Forelimb muscle (tissue), 1 donor: ENCODE measurements around the gene MBNL2. TPM values are rescaled to one million over a fixed set of nuclear protein-coding genes. Genes with fewer than 3 reads are reported as not detected.

ENCODE experiments used
- DNase-seq: peaks from one replicate; pipeline ENCODE4 v3.0.0-alpha.2; 2013; ENCODE audit warnings: low read depth
- polyA plus RNA-seq: library from polyadenylated mRNA; unstranded; fragments of 120-200 nt; gene quantifications from one replicate; pipeline ENCODE4 v1.2.1, GENCODE V29; 2013; ENCODE audit not compliant: insufficient read length

The MBNL2 gene
- polyA plus RNA-seq, 1 donor, result 26.5 TPM

GRCh38 chr13:97379386-97379785 is 157.3 kb downstream of the MBNL2 start:
- DNase-seq, result no peak

- DNase-seq, result no peak
These were observed 158.6 kb downstream of the MBNL2 start for GRCh38 chr13:97380696-97381095.

- no peak for DNase-seq
These were observed 159.1 kb downstream of the MBNL2 start for GRCh38 chr13:97381189-97381588.

GRCh38 chr13:97382276-97382675 is 160.1 kb downstream of the MBNL2 start:
- DNase-seq, result no peak

- DNase-seq, result no peak
These were observed 162.2 kb downstream of the MBNL2 start for GRCh38 chr13:97384371-97384770.

GRCh38 chr13:97385146-97385545 is 163.0 kb downstream of the MBNL2 start:
- DNase-seq, result no peak

GRCh38 chr13:97385854-97386253 is 163.7 kb downstream of the MBNL2 start:
- DNase-seq, result no peak

- DNase-seq, result no peak
These were observed 164.8 kb downstream of the MBNL2 start for GRCh38 chr13:97386801-97387484.

GRCh38 chr13:97387485-97387839 is 165.3 kb downstream of the MBNL2 start:
- DNase-seq, result no peak

GRCh38 chr13:97387890-97388289 is 165.8 kb downstream of the MBNL2 start:
- no peak for DNase-seq

- no peak for DNase-seq
These were observed 166.2 kb downstream of the MBNL2 start for GRCh38 chr13:97388373-97388772.

- no peak for DNase-seq
These were observed 168.9 kb downstream of the MBNL2 start for GRCh38 chr13:97390941-97391600.

GRCh38 chr13:97392020-97392419 is 169.9 kb downstream of the MBNL2 start:
- DNase-seq, result no peak

GRCh38 chr13:97394542-97394941 is 172.4 kb downstream of the MBNL2 start:
- DNase-seq, result no peak

- no peak for DNase-seq
These were observed 173.5 kb downstream of the MBNL2 start for GRCh38 chr13:97395447-97396136.

- no peak for DNase-seq
These were observed 175.1 kb downstream of the MBNL2 start for GRCh38 chr13:97397267-97397666.

GRCh38 chr13:97401421-97401820 is 179.3 kb downstream of the MBNL2 start:
- DNase-seq, result no peak

- no peak for DNase-seq
These were observed 182.0 kb downstream of the MBNL2 start for GRCh38 chr13:97403893-97404750.

- DNase-seq, result no peak
These were observed 185.4 kb downstream of the MBNL2 start for GRCh38 chr13:97407540-97407939.

GRCh38 chr13:97408938-97409337 is 186.8 kb downstream of the MBNL2 start:
- no peak for DNase-seq

- no peak for DNase-seq
These were observed 189.9 kb downstream of the MBNL2 start for GRCh38 chr13:97411984-97412383.

- no peak for DNase-seq
These were observed 191.6 kb downstream of the MBNL2 start for GRCh38 chr13:97413694-97414093.
